GM18907 (cell line): ENCODE results near the gene ABTB2.

Experiments
- ATAC-seq: cut with Tn5 transposase; IDR thresholded peaks from one replicate; pipeline ENCODE4 v1.9.1; 2021; ENCODE audit warnings: mild to moderate bottlenecking, moderate library complexity; ENCODE audit not compliant: unreplicated experiment

The ABTB2 gene

DNA sequence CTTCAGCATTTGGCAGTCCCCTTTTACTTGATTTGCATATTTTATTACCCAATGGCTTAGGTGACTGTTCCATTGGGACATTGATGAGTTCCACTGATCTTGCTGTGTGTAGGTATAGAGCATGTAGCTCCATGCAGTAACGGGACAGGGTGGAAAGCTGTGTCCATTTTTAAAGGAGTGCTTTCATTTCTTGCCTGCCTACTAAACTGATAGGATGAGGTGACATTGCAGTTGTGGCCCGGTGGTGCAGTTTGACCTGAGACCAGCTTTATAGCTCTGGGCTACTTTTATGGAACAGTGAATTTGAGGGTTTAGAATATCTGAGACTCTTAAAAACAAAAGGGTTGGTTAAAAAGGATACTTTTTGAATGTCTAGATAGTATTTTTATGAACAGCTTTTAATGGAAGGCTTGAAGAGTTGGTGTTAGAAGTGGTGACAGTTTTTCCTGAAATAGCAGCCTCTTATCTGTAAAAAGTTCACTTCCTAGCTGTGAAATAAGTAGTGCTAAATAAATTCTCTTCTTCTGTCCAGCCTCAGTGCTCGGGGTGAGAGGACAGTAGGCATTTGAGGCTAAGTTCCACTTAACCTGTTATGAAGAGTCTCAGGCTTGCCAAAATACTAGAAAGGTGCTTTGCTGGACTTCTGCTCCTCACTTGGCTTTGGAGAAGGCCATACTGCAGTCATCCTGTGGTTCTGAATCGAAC, 225.4 kb downstream of the ABTB2 start:
- no peak for ATAC-seq

GRCh38 chr11:34128824-34129223, 229.0 kb downstream of the ABTB2 start:
- ATAC-seq: no peak

GRCh38 chr11:34126959-34127848, 230.6 kb downstream of the ABTB2 start:
- no peak for ATAC-seq

GRCh38 chr11:34124885-34125668, 232.7 kb downstream of the ABTB2 start:
- ATAC-seq: no peak

- ATAC-seq: no peak
Measured at GRCh38 chr11:34120651-34121050, 237.2 kb downstream of the ABTB2 start.

- no peak for ATAC-seq
Measured at GRCh38 chr11:34114471-34114870, 243.3 kb downstream of the ABTB2 start.

DNA sequence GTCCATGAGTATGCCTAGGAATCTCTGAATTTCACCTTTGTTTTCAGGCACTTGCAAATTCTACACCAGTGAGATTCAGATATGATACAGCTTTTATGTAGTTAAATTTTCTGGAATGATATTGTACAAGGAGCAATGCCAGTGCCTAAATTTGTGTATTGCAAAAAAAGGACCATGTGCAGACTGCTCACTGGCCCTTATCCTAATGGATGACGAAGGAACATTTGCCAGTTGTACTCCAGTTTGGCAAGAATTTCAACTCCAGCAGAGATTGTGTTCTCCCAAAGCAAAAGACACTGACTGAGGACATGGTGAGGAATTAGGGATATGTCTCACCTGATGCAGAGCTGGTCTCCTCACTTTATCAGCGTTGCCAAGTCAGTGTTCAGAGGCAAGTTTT, 243.8 kb downstream of the ABTB2 start:
- no peak for ATAC-seq

- no peak for ATAC-seq
Measured at GRCh38 chr11:34111722-34112270, 246.0 kb downstream of the ABTB2 start.

DNA sequence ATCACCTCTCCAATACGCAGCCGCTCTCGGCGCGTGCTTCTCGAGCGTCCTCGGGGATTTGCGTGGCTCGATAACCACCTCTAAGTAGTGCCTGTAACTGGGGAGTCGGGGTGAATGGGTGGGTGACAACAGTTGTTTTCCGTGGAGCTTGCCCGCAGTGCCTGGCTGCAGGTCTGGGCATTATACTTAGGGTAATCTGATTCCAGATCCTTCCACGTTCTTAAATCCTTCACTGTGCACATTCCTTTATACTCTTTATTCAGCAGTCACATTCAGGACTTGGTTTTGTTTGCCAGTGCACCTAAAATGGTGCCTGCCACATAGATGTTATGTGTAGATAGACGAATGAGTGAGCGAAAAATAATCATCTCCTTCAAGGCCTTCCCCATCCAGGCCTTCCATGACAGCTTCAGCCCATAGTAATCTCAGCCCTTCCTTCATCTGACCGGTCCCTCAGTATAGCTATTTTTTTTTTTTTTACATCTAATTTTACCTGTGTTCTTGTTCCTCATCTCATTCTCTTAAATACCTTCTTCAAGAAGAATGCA, 251.8 kb downstream of the ABTB2 start:
- ATAC-seq: no peak

- ATAC-seq: peak; percentile 93
Measured at GRCh38 chr11:34105079-34105956, 252.5 kb downstream of the ABTB2 start, which contains the start of gene NAT10. Gene NAT10 (plus strand): TSS chr11:34105629. CDS start chr11:34108226, 2,597 bp downstream.

GRCh38 chr11:34104680-34105078, 253.1 kb downstream of the ABTB2 start:
- ATAC-seq: peak; percentile 0
